ENCODE results near the gene SLFN12L. TPM values are rescaled to one million over a fixed set of nuclear protein-coding genes. Genes with fewer than 3 reads are reported as not detected.
"Not testable (repeated sequence)": the region's sequence is repeated elsewhere in the genome, so short reads cannot be mapped to it uniquely, and the experiment has no call there.

SLFN12L gene
- total RNA-seq, 4 donors from 2014 or later, result 0.50 to 3.4 (median 1.2) TPM

- intact Hi-C loops (cut with DNase I), result loop anchor here (10.0 kb wide), 1 partner anchor 356 kb away; no protein-coding TSS in a partner anchor
- no peaks in the 10 kb centered on the region for H3K9me3 ChIP-seq
- DNase-seq, result no peak
- no peaks in the 10 kb centered on the region for H3K4me1 ChIP-seq
- no peaks in the 10 kb centered on the region for H3K36me3 ChIP-seq
- no peak overlapping the region for H3K4me3 ChIP-seq
- H3K27me3 ChIP-seq, result no peaks in the 10 kb centered on the region
- no peak overlapping the region for H3K27ac ChIP-seq
- WGBS, 2 donors, result 37 to 40% methylated on average over 1 of the region's 1 CpG
- TF ChIP-seq POLR2A (IDR thresholded peaks at IDR 0.05), result no peak
- TF ChIP-seq CTCF (IDR thresholded peaks at IDR 0.05), result no peak
Observed at GRCh38 chr17:35531160-35531559, 6.3 kb downstream of the SLFN12L start.

- no peak for TF ChIP-seq POLR2A (IDR thresholded peaks at IDR 0.05)
- no peak for TF ChIP-seq CTCF (IDR thresholded peaks at IDR 0.05)
- no peak overlapping the region for H3K4me3 ChIP-seq
- H3K36me3 ChIP-seq, result no peaks in the 10 kb centered on the region
- intact Hi-C loops (cut with DNase I), result loop anchor here (10.0 kb wide), 1 partner anchor 355 kb away; no protein-coding TSS in a partner anchor
- no peaks in the 10 kb centered on the region for H3K9me3 ChIP-seq
- no peak for DNase-seq
- no peaks in the 10 kb centered on the region for H3K4me1 ChIP-seq
- H3K27ac ChIP-seq, result no peak overlapping the region
- WGBS, 2 donors, result 87 to 90% methylated on average over 6 to 8 of the region's 8 CpGs
- no peaks in the 10 kb centered on the region for H3K27me3 ChIP-seq
Observed at GRCh38 chr17:35529866-35530265, 7.6 kb downstream of the SLFN12L start.

DNA sequence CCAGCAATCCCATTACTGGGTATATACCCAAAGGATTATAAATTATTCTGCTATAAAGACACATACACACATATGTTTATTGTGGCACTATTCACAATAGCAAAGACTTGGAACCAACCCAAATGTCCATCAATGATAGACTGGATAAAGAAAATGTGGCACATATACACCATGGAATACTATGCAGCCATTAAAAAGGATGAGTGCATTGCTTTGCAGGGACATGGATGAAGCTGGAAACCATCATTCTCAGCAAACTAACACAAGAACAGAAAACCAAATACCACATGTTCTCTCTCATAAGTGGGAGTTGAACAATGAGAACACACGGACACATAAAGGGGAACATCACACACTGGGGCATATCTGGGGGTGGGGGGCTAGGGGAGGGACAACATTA, 8.2 kb downstream of the SLFN12L start:
- H3K4me3 ChIP-seq; H3K27ac ChIP-seq; intact Hi-C loops (cut with DNase I); H3K9me3 ChIP-seq; H3K36me3 ChIP-seq; DNase-seq; H3K4me1 ChIP-seq; H3K27me3 ChIP-seq: not testable (repeated sequence)
- 80 to 86% methylated on average over 1 of the region's 1 CpG for WGBS, 2 donors

DNA sequence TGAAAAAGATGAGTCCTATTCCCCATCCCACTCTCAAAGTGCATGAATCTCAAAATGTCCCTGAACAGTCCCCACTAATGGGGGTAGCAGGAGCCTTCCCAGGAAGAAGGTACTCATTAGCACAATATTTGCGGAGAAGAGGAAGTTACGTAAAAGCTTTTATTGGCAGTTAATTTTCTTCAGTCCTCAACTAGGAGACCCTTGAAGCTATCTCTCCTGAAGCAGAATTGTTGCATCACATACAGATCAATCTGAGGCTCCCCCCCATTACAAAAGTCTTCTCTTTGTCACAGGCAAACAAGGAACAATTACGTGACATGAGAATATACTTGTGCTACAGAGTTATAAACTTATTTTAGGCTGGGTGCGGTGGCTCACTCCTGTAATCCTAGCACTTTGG, 14.2 kb downstream of the SLFN12L start:
- no peak for TF ChIP-seq CTCF (IDR thresholded peaks at IDR 0.05)
- TF ChIP-seq POLR2A (IDR thresholded peaks at IDR 0.05), result no peak
- peaks cover 0 to 18% (median 0%) of the 10 kb centered on the region in 4 donors for H3K27me3 ChIP-seq
- H3K36me3 ChIP-seq, result no peaks in the 10 kb centered on the region
- intact Hi-C loops (cut with DNase I), result no loop called here
- no peaks in the 10 kb centered on the region for H3K9me3 ChIP-seq
- WGBS, 2 donors, result 81 to 86% methylated on average over 4 of the region's 4 CpGs
- H3K27ac ChIP-seq, result no peak overlapping the region
- no peak overlapping the region for H3K4me3 ChIP-seq
- peaks cover 0 to 13% (median 0%) of the 10 kb centered on the region in 3 donors for H3K4me1 ChIP-seq
- DNase-seq, result no peak

- H3K36me3 ChIP-seq; H3K9me3 ChIP-seq; H3K4me3 ChIP-seq; DNase-seq; intact Hi-C loops (cut with DNase I): not testable (repeated sequence)
- 53 to 54% methylated on average over 5 of the region's 5 CpGs for WGBS, 2 donors
- Histone ChIP-seq H3K4me1 (peaks cover 0 to 13% (median 0%) of the 10 kb centered on the region in 3 donors), H3K27ac (peak overlapping the region in 2 of 4 donors; percentile 1 to 32), H3K27me3 (peaks cover 0 to 28% (median 0%) of the 10 kb centered on the region in 4 donors)
Observed at GRCh38 chr17:35521654-35522256, 15.7 kb downstream of the SLFN12L start.

GRCh38 chr17:35521150-35521549, 16.3 kb downstream of the SLFN12L start:
- Histone ChIP-seq H3K4me3 (no peak overlapping the region), H3K4me1 (peaks cover 0 to 13% (median 0%) of the 10 kb centered on the region in 3 donors), H3K36me3 (no peaks in the 10 kb centered on the region), H3K27me3 (peaks cover 0 to 34% (median 0%) of the 10 kb centered on the region in 4 donors), H3K9me3 (no peaks in the 10 kb centered on the region), H3K27ac (peak overlapping the region in 2 of 4 donors; percentile 1 to 32)
- intact Hi-C loops (cut with DNase I), result no loop called here
- TF ChIP-seq CTCF (IDR thresholded peaks at IDR 0.05) (no peak), POLR2A (IDR thresholded peaks at IDR 0.05) (no peak)
- no peak for DNase-seq
- 76 to 77% methylated on average over 1 of the region's 1 CpG for WGBS, 2 donors
